ENCODE measurements around the gene OCEL1. TPM values are rescaled to one million over a fixed set of nuclear protein-coding genes. Genes with fewer than 3 reads are reported as not detected.

The OCEL1 gene
- total and polyA plus RNA-seq, 2 of the 13 experiments (the other 11 are each of a cell fraction or from before 2014, with no cell fraction given) = 10.6 to 17.2 TPM

- peak; percentile 97 for TF ChIP-seq ZNF687 (CRISPR knock-in tag; IDR thresholded peaks at IDR 0.05)
- no peak for TF ChIP-seq NFIC (IDR thresholded peaks at IDR 0.05; ENCODE audit: low read length)
- peak; percentile 29; the same call in 1 of the 2 replicates for TF ChIP-seq REPIN1 (CRISPR knock-in tag; IDR thresholded peaks at IDR 0.05; ENCODE audit: borderline replicate concordance, low read depth)
- peak; percentile 87 for TF ChIP-seq RXRA (CRISPR knock-in tag; IDR thresholded peaks at IDR 0.05)
- no peak for TF ChIP-seq TAF15 (IDR thresholded peaks at IDR 0.05; ENCODE audit: low read depth, low read length, poor library complexity, severe bottlenecking)
- TF ChIP-seq ZFP91 (CRISPR knock-in tag; IDR thresholded peaks at IDR 0.05; ENCODE audit: borderline replicate concordance) = peak; percentile 68; the same call in 1 of the 2 replicates
- TF ChIP-seq ZNF264 (CRISPR knock-in tag; IDR thresholded peaks at IDR 0.05) = no peak
- TF ChIP-seq ZNF646 (CRISPR knock-in tag; IDR thresholded peaks at IDR 0.05) = no peak
- no peak for TF ChIP-seq ZNF331 (CRISPR knock-in tag; IDR thresholded peaks at IDR 0.05)
- TF ChIP-seq FOXC1 (CRISPR knock-in tag; IDR thresholded peaks at IDR 0.05; ENCODE audit: borderline replicate concordance) = peak; percentile 71; the same call in 1 of the 2 replicates
- peak; percentile 67 for TF ChIP-seq SAP130 (CRISPR knock-in tag; IDR thresholded peaks at IDR 0.05; ENCODE audit: low read depth)
- TF ChIP-seq ZBTB33 (CRISPR knock-in tag; IDR thresholded peaks at IDR 0.05) = peak; percentile 98
- peak; percentile 16; the same call in 1 of the 2 replicates for TF ChIP-seq NCOA2 (CRISPR knock-in tag; IDR thresholded peaks at IDR 0.05)
- no peak for TF ChIP-seq ZNF431 (CRISPR knock-in tag; IDR thresholded peaks at IDR 0.05; ENCODE audit: borderline replicate concordance, low read depth)
- no peak for TF ChIP-seq POLR2AphosphoS2 (IDR thresholded peaks at IDR 0.05; ENCODE audit: low read depth, low read length)
Observed at GRCh38 chr19:17200408-17201079, 25.5 kb upstream of the OCEL1 start (continued).

Measured in HepG2 (cell line).